Measurements from ENCODE around the gene CRAMP1. TPM values are rescaled to one million over a fixed set of nuclear protein-coding genes. Genes with fewer than 3 reads are reported as not detected.

The CRAMP1 gene
- total RNA-seq, 1 experiment from 2014 or later: 33.0 TPM

- ChIA-PET CTCF (no interaction called here), POLR2A (ENCODE audit: low non-redundant PET) (no interaction called here)
- TF ChIP-seq CTCF (conservative IDR thresholded peaks at IDR 0.05; ENCODE audit: low read depth, low read length) (no peak), EZH2 (IDR thresholded peaks at IDR 0.05; ENCODE audit: borderline replicate concordance, low read depth, low read length, poor library complexity, severe bottlenecking) (no peak)
- intact Hi-C loops (cut with micrococcal nuclease; ENCODE audit: unreplicated experiment): no loop called here
- Histone ChIP-seq H3K36me3 (ENCODE audit: insufficient read depth, low read length, poor library complexity, severe bottlenecking) (peaks cover 4% of the 10 kb centered on the region), H3K27ac (ENCODE audit: low read depth, low read length, poor library complexity, severe bottlenecking) (no peak overlapping the region), H3K9me3 (ENCODE audit: low read depth, low read length, poor library complexity, severe bottlenecking) (no peaks in the 10 kb centered on the region), H3K4me3 (ENCODE audit: low read depth, low read length, poor library complexity, severe bottlenecking) (no peak overlapping the region), H3K4me1 (ENCODE audit: insufficient read depth, low read length, poor library complexity, severe bottlenecking) (no peaks in the 10 kb centered on the region), H3K27me3 (replicated peaks; ENCODE audit: insufficient read depth, low read depth, low read length, poor library complexity) (no peaks in the 10 kb centered on the region)
- DNase-seq (ENCODE audit: low spot score): no peak
- BruUV-seq (replicated peaks): no TSS peak
Observed at GRCh38 chr16:1583180-1583579, 29.0 kb upstream of the CRAMP1 start.

- POLR2A ChIA-PET (ENCODE audit: low non-redundant PET): no interaction called here
- H3K27ac ChIP-seq (ENCODE audit: low read depth, low read length, poor library complexity, severe bottlenecking): no peak overlapping the region
- no peak for TF ChIP-seq EZH2 (IDR thresholded peaks at IDR 0.05; ENCODE audit: borderline replicate concordance, low read depth, low read length, poor library complexity, severe bottlenecking)
- no peak for TF ChIP-seq CTCF (conservative IDR thresholded peaks at IDR 0.05; ENCODE audit: low read depth, low read length)
- H3K36me3 ChIP-seq (ENCODE audit: insufficient read depth, low read length, poor library complexity, severe bottlenecking): peaks cover 4% of the 10 kb centered on the region
- no peaks in the 10 kb centered on the region for H3K9me3 ChIP-seq (ENCODE audit: low read depth, low read length, poor library complexity, severe bottlenecking)
- no peak overlapping the region for H3K4me3 ChIP-seq (ENCODE audit: low read depth, low read length, poor library complexity, severe bottlenecking)
- DNase-seq (ENCODE audit: low spot score): no peak
- BruUV-seq (replicated peaks): no TSS peak
- CTCF ChIA-PET: no interaction called here
- no peaks in the 10 kb centered on the region for H3K4me1 ChIP-seq (ENCODE audit: insufficient read depth, low read length, poor library complexity, severe bottlenecking)
- no peaks in the 10 kb centered on the region for H3K27me3 ChIP-seq (replicated peaks; ENCODE audit: insufficient read depth, low read depth, low read length, poor library complexity)
- intact Hi-C loops (cut with micrococcal nuclease; ENCODE audit: unreplicated experiment): no loop called here
Observed at GRCh38 chr16:1584926-1585484, 27.2 kb upstream of the CRAMP1 start.

GRCh38 chr16:1590366-1590765 is 21.8 kb upstream of the CRAMP1 start:
- POLR2A ChIA-PET (ENCODE audit: low non-redundant PET): no interaction called here
- CTCF ChIA-PET: no interaction called here

More at GRCh38 chr16:1590366-1590765, 21.8 kb upstream of the CRAMP1 start:
- intact Hi-C loops (cut with micrococcal nuclease; ENCODE audit: unreplicated experiment): no loop called here
- H3K27ac ChIP-seq (ENCODE audit: low read depth, low read length, poor library complexity, severe bottlenecking): no peak overlapping the region
- no peaks in the 10 kb centered on the region for H3K27me3 ChIP-seq (replicated peaks; ENCODE audit: insufficient read depth, low read depth, low read length, poor library complexity)
- no peaks in the 10 kb centered on the region for H3K36me3 ChIP-seq (ENCODE audit: insufficient read depth, low read length, poor library complexity, severe bottlenecking)
- DNase-seq (ENCODE audit: low spot score): no peak
- no peak overlapping the region for H3K4me3 ChIP-seq (ENCODE audit: low read depth, low read length, poor library complexity, severe bottlenecking)
- no peak for TF ChIP-seq EZH2 (IDR thresholded peaks at IDR 0.05; ENCODE audit: borderline replicate concordance, low read depth, low read length, poor library complexity, severe bottlenecking)
- TF ChIP-seq CTCF (conservative IDR thresholded peaks at IDR 0.05; ENCODE audit: low read depth, low read length): no peak
- no peaks in the 10 kb centered on the region for H3K4me1 ChIP-seq (ENCODE audit: insufficient read depth, low read length, poor library complexity, severe bottlenecking)
- no TSS peak for BruUV-seq (replicated peaks)
- H3K9me3 ChIP-seq (ENCODE audit: low read depth, low read length, poor library complexity, severe bottlenecking): no peaks in the 10 kb centered on the region

Measured in A673 (cell line).